HG02943 (cell line): ENCODE results near the gene PCDHGC5.

Experiments
- ATAC-seq: cut with Tn5 transposase; IDR thresholded peaks from one replicate; pipeline ENCODE4 v1.9.1; 2021; ENCODE audit warnings: mild to moderate bottlenecking, low read depth, moderate library complexity; ENCODE audit not compliant: unreplicated experiment

The PCDHGC5 gene

GRCh38 chr5:141527426-141527825 is 38.5 kb downstream of the PCDHGC5 start:
- ATAC-seq: no peak

GRCh38 chr5:141528291-141528984 is 39.6 kb downstream of the PCDHGC5 start:
- no peak for ATAC-seq

- no peak for ATAC-seq
Observed at GRCh38 chr5:141529002-141529401, 40.1 kb downstream of the PCDHGC5 start.

DNA sequence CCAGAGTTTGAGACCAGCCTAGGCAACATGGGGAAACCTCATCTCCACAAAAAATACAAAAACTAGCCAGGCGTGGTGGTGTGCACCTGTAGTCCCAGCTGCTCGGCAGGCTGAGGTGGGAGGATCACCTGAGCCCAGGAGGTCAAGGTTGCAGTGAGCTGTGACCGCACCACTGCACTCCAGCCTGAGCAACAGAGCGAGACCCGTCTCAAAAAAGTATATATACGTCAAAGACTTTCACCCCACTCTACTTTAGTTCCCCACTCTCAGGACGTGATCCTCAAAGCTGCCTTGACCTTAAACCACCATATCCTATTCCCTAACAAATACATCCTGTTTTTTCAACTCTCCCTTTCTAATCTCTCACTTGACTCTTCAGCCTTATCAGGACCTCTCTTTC is 41.0 kb downstream of the PCDHGC5 start:
- no peak for ATAC-seq

GRCh38 chr5:141532726-141533125 is 43.8 kb downstream of the PCDHGC5 start:
- ATAC-seq: no peak

GRCh38 chr5:141533897-141534296 is 45.0 kb downstream of the PCDHGC5 start:
- no peak for ATAC-seq

DNA sequence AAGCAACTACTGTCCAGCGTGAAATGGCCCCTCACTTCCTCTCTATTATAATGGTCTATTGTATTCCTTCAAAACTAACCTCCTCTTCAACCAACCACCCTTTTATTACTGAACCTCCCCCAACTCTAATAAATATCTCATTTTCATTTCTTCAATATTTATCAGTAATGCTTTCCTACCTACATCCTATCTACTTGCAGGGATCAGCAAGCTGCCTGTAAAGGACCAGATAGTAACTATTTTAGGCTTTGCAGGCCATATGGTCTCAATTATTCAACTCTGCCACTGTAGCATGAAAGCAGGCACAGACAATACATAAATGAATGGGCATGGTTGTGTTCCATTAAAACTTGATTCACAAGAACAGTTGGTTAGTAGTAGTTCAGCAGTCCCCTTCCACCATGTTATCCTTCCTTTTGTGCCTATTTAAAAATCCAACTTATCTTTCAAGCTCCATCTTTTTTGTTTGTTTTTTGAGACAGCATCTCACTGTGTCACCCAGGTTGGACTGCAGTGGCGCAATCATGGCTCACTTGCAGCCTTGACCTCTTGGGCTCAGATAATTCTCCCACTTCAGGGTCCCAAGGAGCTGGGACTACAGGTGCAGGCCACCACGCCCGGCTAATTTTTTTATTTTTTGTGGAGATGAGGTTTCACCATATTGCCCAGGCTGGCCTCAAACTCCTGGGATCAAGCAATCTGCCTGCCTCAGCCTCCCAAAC is 45.8 kb downstream of the PCDHGC5 start:
- no peak for ATAC-seq
